ENCODE measurements around the gene AMN1. TPM values are rescaled to one million over a fixed set of nuclear protein-coding genes. Genes with fewer than 3 reads are reported as not detected.

The AMN1 gene
- total RNA-seq, 1 donor from 2014 or later, result 9.3 TPM

DNA sequence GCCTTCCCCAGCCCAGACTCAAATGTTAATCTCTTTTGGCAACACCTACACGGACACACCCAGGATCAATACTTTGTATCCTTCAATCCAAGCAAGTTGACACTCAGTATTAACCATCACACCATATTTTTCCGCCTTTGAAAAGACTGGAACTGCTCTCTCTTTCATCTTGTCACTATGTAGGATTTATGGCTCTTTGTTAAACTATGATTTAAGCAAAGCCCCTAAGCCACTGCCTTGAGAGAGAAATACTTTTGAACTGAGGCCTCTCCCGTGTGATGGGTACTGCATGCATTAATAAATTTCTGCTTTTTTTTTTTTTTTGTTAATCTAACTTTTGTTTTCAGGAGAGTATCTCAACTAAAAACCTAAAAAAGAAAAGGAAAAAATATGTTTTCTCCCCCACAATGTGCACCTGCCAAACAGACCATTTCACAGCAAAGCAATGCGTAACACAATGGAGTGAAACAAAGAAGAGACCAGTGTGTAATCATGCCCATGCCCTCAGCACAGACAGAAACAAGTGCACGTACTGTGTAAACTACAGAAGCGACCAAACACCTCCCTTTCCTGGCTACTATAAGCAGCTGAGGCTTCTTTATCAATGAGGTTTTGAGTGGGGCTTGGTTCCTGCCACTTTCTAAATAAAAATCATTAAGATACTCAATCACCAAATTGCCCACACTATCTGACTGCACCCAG is 97.6 kb downstream of the AMN1 start:
- Histone ChIP-seq H3K36me3 (ENCODE audit: control insufficient read depth, insufficient read depth, low read length) (no peaks in the 10 kb centered on the region), H3K27me3 (ENCODE audit: control insufficient read depth, insufficient read depth, low read length) (no peaks in the 10 kb centered on the region), H3K4me3 (ENCODE audit: low read depth, low read length) (no peak overlapping the region)
- DNase-seq (ENCODE audit: low read depth), result no peak
- TF ChIP-seq, protein P1, sequence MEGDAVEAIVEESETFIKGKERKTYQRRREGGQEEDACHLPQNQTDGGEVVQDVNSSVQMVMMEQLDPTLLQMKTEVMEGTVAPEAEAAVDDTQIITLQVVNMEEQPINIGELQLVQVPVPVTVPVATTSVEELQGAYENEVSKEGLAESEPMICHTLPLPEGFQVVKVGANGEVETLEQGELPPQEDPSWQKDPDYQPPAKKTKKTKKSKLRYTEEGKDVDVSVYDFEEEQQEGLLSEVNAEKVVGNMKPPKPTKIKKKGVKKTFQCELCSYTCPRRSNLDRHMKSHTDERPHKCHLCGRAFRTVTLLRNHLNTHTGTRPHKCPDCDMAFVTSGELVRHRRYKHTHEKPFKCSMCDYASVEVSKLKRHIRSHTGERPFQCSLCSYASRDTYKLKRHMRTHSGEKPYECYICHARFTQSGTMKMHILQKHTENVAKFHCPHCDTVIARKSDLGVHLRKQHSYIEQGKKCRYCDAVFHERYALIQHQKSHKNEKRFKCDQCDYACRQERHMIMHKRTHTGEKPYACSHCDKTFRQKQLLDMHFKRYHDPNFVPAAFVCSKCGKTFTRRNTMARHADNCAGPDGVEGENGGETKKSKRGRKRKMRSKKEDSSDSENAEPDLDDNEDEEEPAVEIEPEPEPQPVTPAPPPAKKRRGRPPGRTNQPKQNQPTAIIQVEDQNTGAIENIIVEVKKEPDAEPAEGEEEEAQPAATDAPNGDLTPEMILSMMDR (IDR thresholded peaks at IDR 0.05; ENCODE audit: insufficient read depth, low read length, poor library complexity, severe bottlenecking), result no peak

DNA sequence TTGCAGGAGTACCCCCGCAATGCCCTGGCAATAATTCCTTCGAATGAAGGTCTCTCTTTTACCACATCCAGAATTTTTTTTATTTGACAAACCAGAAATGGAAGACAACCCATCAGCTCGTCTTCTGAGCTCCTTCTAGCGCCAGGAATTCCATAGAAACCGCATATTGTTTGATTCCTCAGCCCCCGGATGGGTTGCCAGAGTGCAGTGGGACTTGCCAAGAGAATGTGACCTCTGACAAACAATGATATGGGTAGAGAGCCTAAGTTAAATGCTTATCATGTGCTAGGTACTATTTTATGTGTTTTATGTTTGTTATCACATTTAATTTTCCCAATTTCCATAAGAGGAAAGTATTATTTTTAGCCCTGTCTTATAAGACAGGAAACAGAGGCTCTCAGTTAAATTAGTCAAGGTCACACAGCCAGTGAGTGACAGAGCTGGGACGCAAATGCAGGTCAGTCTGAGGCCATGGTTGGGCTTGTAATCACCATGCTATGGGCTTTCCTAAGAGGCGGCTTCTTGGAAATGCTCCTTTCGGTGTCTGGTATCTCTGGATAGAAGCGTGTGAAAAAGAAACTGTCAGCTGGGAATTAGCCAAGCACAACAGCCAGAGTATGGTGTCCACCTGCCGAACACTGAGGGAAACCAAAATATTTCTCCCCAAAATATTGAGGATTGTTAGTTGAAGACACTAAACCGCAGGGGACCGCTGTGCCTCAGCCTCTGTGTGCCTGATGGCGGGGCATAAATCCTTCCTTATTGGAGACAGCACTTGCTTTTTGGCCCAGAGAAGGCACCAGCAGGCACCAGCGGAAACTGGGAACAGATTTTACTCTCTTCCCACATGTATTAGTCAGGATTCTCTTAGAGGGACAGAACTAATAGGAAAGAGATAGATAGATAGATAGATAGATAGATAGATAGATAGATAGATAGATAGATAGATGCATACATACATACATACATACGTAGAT is 98.8 kb downstream of the AMN1 start:
- TF ChIP-seq, protein P1 (IDR thresholded peaks at IDR 0.05; ENCODE audit: insufficient read depth, low read length, poor library complexity, severe bottlenecking), result no peak
- Histone ChIP-seq H3K27me3 (ENCODE audit: control insufficient read depth, insufficient read depth, low read length) (no peaks in the 10 kb centered on the region), H3K4me3 (ENCODE audit: low read depth, low read length) (no peak overlapping the region), H3K36me3 (ENCODE audit: control insufficient read depth, insufficient read depth, low read length) (no peaks in the 10 kb centered on the region)
- no peak for DNase-seq (ENCODE audit: low read depth)

DNA sequence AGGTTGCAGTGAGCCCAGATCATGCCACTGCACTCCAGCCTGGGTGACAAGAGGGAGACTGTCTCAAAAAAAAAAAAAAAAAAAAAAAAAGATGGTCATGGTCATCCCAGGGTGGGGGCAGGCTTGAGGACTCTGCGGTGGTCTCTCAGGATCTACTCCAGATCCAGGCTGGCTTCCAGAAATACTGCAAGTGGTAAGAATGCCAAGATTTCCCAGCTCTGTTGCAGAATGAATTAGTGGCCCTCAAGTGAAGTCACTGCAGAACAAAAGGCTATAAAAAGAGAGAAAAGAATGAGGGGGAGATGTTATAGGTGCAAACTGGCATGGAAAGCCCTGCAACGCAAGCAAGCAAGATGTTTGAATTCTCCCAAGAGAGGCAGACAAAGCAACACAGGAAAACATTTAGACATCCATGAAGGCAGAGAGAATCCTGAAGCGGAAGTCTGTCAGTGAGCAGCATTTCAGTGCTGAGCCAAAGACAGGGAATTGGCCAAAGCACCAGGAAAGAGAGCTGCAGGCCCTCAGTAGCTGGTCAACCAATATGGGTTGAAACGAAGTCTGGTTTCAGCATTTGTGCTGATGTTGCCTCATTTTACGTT is 101.3 kb downstream of the AMN1 start:
- Histone ChIP-seq H3K4me3 (ENCODE audit: low read depth, low read length) (no peak overlapping the region), H3K36me3 (ENCODE audit: control insufficient read depth, insufficient read depth, low read length) (no peaks in the 10 kb centered on the region), H3K27me3 (ENCODE audit: control insufficient read depth, insufficient read depth, low read length) (no peaks in the 10 kb centered on the region)
- TF ChIP-seq, protein P1 (IDR thresholded peaks at IDR 0.05; ENCODE audit: insufficient read depth, low read length, poor library complexity, severe bottlenecking), result no peak
- no peak for DNase-seq (ENCODE audit: low read depth)

DNA sequence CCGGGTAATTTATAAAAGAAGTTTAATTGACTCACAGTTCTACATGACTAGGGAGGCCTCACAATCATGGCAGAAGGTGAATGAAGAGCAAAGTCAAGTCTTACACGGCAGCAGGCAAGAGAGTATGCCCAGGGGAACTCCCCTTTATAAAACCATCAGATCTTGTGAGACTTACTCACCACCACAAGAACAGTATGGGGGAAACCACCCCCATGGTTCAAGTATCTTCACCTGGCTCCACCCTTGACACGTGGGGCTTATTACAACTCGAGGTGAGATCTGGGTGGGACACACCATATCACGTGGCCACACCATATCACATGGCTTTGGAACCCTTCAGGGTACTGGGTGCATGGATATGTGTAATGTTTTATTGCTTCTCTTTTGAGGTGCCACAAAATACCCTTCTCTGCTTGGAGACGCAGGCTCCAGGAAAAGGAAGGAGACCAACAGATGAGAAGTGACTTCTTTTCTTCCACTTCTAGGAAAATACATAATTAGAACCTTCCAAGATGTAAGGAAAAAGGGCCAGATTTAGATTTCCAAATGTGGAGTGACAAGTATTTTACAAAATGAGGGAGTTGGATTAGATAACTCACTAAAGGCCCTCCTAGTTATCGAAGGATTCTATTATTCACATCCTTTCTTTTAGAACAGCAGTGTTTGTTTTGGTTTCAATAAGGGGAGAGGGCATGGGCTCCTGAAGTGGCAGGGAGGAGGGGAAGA is 102.4 kb downstream of the AMN1 start:
- Histone ChIP-seq H3K36me3 (ENCODE audit: control insufficient read depth, insufficient read depth, low read length) (no peaks in the 10 kb centered on the region), H3K4me3 (ENCODE audit: low read depth, low read length) (no peak overlapping the region), H3K27me3 (ENCODE audit: control insufficient read depth, insufficient read depth, low read length) (no peaks in the 10 kb centered on the region)
- TF ChIP-seq, protein P1 (IDR thresholded peaks at IDR 0.05; ENCODE audit: insufficient read depth, low read length, poor library complexity, severe bottlenecking), result no peak
- no peak for DNase-seq (ENCODE audit: low read depth)

DNA sequence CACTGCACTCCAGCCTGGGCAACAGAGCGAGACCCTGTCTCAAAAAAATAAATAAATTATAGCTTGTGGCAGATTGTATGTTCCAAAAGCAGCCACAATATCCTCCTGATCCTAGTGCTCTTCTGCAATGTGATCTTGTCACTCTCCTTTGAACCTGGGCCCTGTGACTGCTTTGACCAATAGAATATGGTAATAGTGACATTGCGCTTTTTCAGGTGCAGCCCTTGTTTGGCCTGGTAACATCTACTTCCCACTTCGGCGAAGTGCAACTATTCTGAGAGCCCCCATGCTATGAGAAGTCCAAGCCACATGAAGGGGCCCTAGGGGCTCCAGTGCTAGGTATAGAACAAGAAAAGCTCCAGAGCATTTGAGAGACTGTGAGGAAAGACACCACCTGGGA is 106.8 kb downstream of the AMN1 start:
- TF ChIP-seq, protein P1 (IDR thresholded peaks at IDR 0.05; ENCODE audit: insufficient read depth, low read length, poor library complexity, severe bottlenecking), result no peak

More for the DNA sequence above, 106.8 kb downstream of the AMN1 start:
- H3K27me3 ChIP-seq (ENCODE audit: control insufficient read depth, insufficient read depth, low read length), result no peaks in the 10 kb centered on the region
- H3K36me3 ChIP-seq (ENCODE audit: control insufficient read depth, insufficient read depth, low read length), result no peaks in the 10 kb centered on the region
- no peak overlapping the region for H3K4me3 ChIP-seq (ENCODE audit: low read depth, low read length)
- no peak for DNase-seq (ENCODE audit: low read depth)

Measured in kidney epithelial cell (primary cell).